GM12878 (cell line): ENCODE results near the gene UTP20. TPM values are rescaled to one million over a fixed set of nuclear protein-coding genes. Genes with fewer than 3 reads are reported as not detected.

Experiments
- ATAC-seq: fragments of 200-7000 bp; cut with Tn5 transposase; 3 replicates; pipeline ENCODE4 v1.9.1; 2020; ENCODE audit warnings: mild to moderate bottlenecking, moderate library complexity
- BruUV-seq: library from RNA; stranded (reverse); fragments of 400-500 nt; replicated peaks from 2 replicates; lab custom pipeline; 2021; lab: Mats Ljungman, UMichigan
- CTCF ChIA-PET: fragments of 300-600 bp; sonication (Branson Sonifier 250); formaldehyde crosslinking; extraction: SDS; loops from one replicate; lab custom pipeline; 2021; ENCODE audit warnings: inconsistent platforms; lab: Yijun Ruan, JAX
- POLR2A ChIA-PET: fragments of 350-600 bp; formaldehyde crosslinking; extraction: SDS; loops from one replicate; lab custom pipeline; 2021; ENCODE audit warnings: inconsistent platforms; lab: Charles Lee
- RAD21 ChIA-PET: fragments of 300-600 bp; sonication (Branson Sonifier 250); formaldehyde crosslinking; loops from one replicate; lab custom pipeline; 2023; ENCODE audit warnings: antibody characterized with exemption; ENCODE audit not compliant: unreplicated experiment; lab: Charles Lee
- SMC1A ChIA-PET: fragments of 300-600 bp; sonication (Branson Sonifier 250); formaldehyde crosslinking; loops from one replicate; lab custom pipeline; 2023; ENCODE audit not compliant: unreplicated experiment, uncharacterized antibody; lab: Charles Lee
- DNase-seq: peaks from one replicate; pipeline ENCODE4 v3.0.0-alpha.2; 2011; ENCODE audit warnings: low read depth, low spot score
- FAIRE-seq: peaks from 3 replicates; lab custom pipeline; 2011; peaks lifted over from hg19 to GRCh38; lab: Jason Lieb, UNC
- H2AFZ ChIP-seq: 2 replicates; pipeline ENCODE4 v1.6.0; 2011; ENCODE audit warnings: low read depth, low read length, control low read depth; ENCODE audit not compliant: control insufficient read depth
- H3K27ac ChIP-seq: 2 replicates; pipeline ENCODE4 v1.5.1; 2011; ENCODE audit warnings: control low read depth; ENCODE audit not compliant: control insufficient read depth, insufficient read depth
- H3K27me3 ChIP-seq, 2 experiments: replicated peaks in 1 of 2; 2 replicates each; pipeline versions ENCODE4 v1.6.0 to v1.6.1; 2011; ENCODE audit warnings: low read length in 1 of 2; ENCODE audit not compliant: control insufficient read depth in 2 of 2, insufficient read depth in 2 of 2
- H3K36me3 ChIP-seq, 2 experiments: 2 replicates each; pipeline ENCODE4 v1.5.1; 2011; ENCODE audit warnings: low read length in 1 of 2; ENCODE audit not compliant: control insufficient read depth in 2 of 2, insufficient read depth in 2 of 2
- H3K4me1 ChIP-seq: 2 replicates; pipeline ENCODE4 v1.6.1; 2011; ENCODE audit warnings: mild to moderate bottlenecking, low read length, moderate library complexity, mixed read lengths; ENCODE audit not compliant: control insufficient read depth, insufficient read depth
- H3K4me2 ChIP-seq: 2 replicates; pipeline ENCODE4 v1.6.0; 2011; ENCODE audit warnings: control low read depth; ENCODE audit not compliant: control insufficient read depth, insufficient read depth
- H3K4me3 ChIP-seq: fragments of 200-600 bp; sonication (generic); 2 replicates; pipeline ENCODE4 v1.5.1; 2016
- H3K79me2 ChIP-seq: 2 replicates; pipeline ENCODE4 v1.6.0; 2011; ENCODE audit warnings: low read length; ENCODE audit not compliant: control insufficient read depth, insufficient read depth
- H3K9ac ChIP-seq: 2 replicates; pipeline ENCODE4 v1.8.0; 2011; ENCODE audit warnings: low read length, control low read depth, mixed read lengths; ENCODE audit not compliant: control insufficient read depth, insufficient read depth
- H3K9me3 ChIP-seq: replicated peaks from 3 replicates; pipeline ENCODE4 v1.5.1; 2011; ENCODE audit warnings: mild to moderate bottlenecking, low read length; ENCODE audit not compliant: control insufficient read depth, insufficient read depth
- H4K20me1 ChIP-seq: 2 replicates; pipeline ENCODE4 v1.6.0; 2011; ENCODE audit not compliant: control insufficient read depth, insufficient read depth
- E2F4 ChIP-seq: IDR thresholded peaks from 2 replicates; pipeline ENCODE4 v1.6.1; 2012; ENCODE audit warnings: low read depth, low read length, improper control_type of control experiment
- ELK1 ChIP-seq: IDR thresholded peaks from 2 replicates; pipeline ENCODE4 v1.6.1; 2012; ENCODE audit warnings: low read depth, low read length, improper control_type of control experiment
- HDAC2 ChIP-seq: fragments of 200-600 bp; sonication (generic); IDR thresholded peaks from 2 replicates; pipeline ENCODE4 v1.6.1; 2017
- MTA2 ChIP-seq: fragments of 450-650 bp; IDR thresholded peaks from 2 replicates; pipeline ENCODE4 v1.6.1; 2016; ENCODE audit warnings: low read depth, mild to moderate bottlenecking, moderate library complexity
- PML ChIP-seq: IDR thresholded peaks from 2 replicates; pipeline ENCODE4 v1.6.1; 2012; ENCODE audit warnings: low read length, inconsistent platforms
- POU2F2 ChIP-seq: IDR thresholded peaks from 3 replicates; pipeline ENCODE4 v1.6.1; 2011; ENCODE audit warnings: low read depth, mild to moderate bottlenecking, low read length, borderline replicate concordance
- RCOR1 ChIP-seq: conservative IDR thresholded peaks from 2 replicates; pipeline ENCODE4 v1.6.1; 2012; ENCODE audit warnings: low read depth, low read length, improper control_type of control experiment
- SRF ChIP-seq, 2 experiments: IDR thresholded peaks; 2 replicates each; pipeline ENCODE4 v1.6.1; 2011; ENCODE audit warnings: low read depth in 2 of 2, low read length in 2 of 2, mild to moderate bottlenecking in 1 of 2, moderate library complexity in 1 of 2
- WGBS: methylation state at CpG from one replicate; pipeline ENCODE4 v1.1.6; 2016; ENCODE audit warnings: low lambda C conversion rate; ENCODE audit not compliant: insufficient replicate concordance, insufficient coverage; ENCODE audit errors: missing lambda C conversion rate; 5-methylcytosine and 5-hydroxymethylcytosine counted together
- in situ Hi-C: fragments of 300-500 bp; cut with MboI; formaldehyde crosslinking; loops from 9 replicates; pipeline ENCODE4 v1.14.3; 2018; ENCODE audit warnings: mixed read lengths
- intact Hi-C: fragments of 100-400 bp; cut with micrococcal nuclease; formaldehyde crosslinking; loops from one replicate; pipeline ENCODE4 v1.14.2; 2022; ENCODE audit not compliant: unreplicated experiment
- polyA plus RNA-seq, 11 experiments: library from polyadenylated mRNA; depleted of rRNA in 4 of 11; unstranded in 6 of 11; stranded (reverse) in 5 of 11; fragments of >200 nt; fragmentation: Nextera tagmentation in 4 of 11; fragmentation: Illumina TruSeq in 1 of 11; extraction: Ambion mirVana in 4 of 11; extraction: Trizol in 1 of 11; gene quantifications; 1 replicate in 1 of 11; 2 replicates in 10 of 11; pipeline versions ENCODE4 v1.2.1 to v1.2.3, GENCODE V29; 2011 to 2016; ENCODE audit warnings: inconsistent platforms in 2 of 11, missing spikeins in 2 of 11, low read depth in 1 of 11
- total RNA-seq, 4 experiments: library from RNA; depleted of rRNA in 3 of 4; stranded (reverse); fragments of >200 nt in 3 of 4; fragmentation: Illumina TruSeq in 1 of 4; extraction: Trizol in 1 of 4; gene quantifications; 2 replicates each; pipeline versions ENCODE4 v1.2.1 to v1.2.3, GENCODE V29; 2013 to 2021

UTP20 gene
- total and polyA plus RNA-seq, 10 of the 15 experiments (the other 5 are each of a cell fraction or from before 2014, with no cell fraction given) = 3.6 to 25.6 (median 16.7) TPM

- Histone ChIP-seq H4K20me1 (no peaks in the 10 kb centered on the region), H3K27ac (no peak overlapping the region), H3K9ac (no peak overlapping the region), H3K27me3 (no peaks in the 10 kb centered on the region), H3K4me3 (no peak overlapping the region), H3K4me1 (no peaks in the 10 kb centered on the region), H3K4me2 (no peak overlapping the region), H3K9me3 (no peaks in the 10 kb centered on the region), H2AFZ (no peak overlapping the region), H3K36me3 (peaks cover 0 to 15% of the 10 kb centered on the region in 2 experiments; a peak in 3 of 4 replicates), H3K79me2 (no peaks in the 10 kb centered on the region)
- 80% methylated on average over 3 of the region's 3 CpGs for WGBS
- ChIA-PET SMC1A (no interaction called here), POLR2A (no interaction called here), RAD21 (no interaction called here), CTCF (no interaction called here)
- no TSS peak for BruUV-seq
- FAIRE-seq (no peak), ATAC-seq (no peak), DNase-seq (no peak)
- no peak for TF ChIP-seq RCOR1
- no peak for TF ChIP-seq POU2F2
- no peak for TF ChIP-seq SRF (IDR thresholded peaks at IDR 0.05; ENCODE audit: low read depth in 2 of 2, low read length in 2 of 2)
- TF ChIP-seq PML = no peak
- TF ChIP-seq ELK1 = no peak
- no peak for TF ChIP-seq MTA2
- TF ChIP-seq HDAC2 = no peak
- TF ChIP-seq E2F4 = no peak
- intact Hi-C loops (loop anchor here (10.0 kb wide), 1 partner anchor 154 kb away; no protein-coding TSS in a partner anchor), in situ Hi-C loops (no loop called here)
Measured at GRCh38 chr12:101328917-101329316, 49.0 kb downstream of the UTP20 start.
